ENCODE measurements around the gene BIRC7. TPM values are rescaled to one million over a fixed set of nuclear protein-coding genes. Genes with fewer than 3 reads are reported as not detected.

The BIRC7 gene
- total RNA-seq, 1 experiment from 2014 or later = 0.17 TPM

GRCh38 chr20:63260521-63260920 is 24.8 kb downstream of the BIRC7 start:
- no peak for DNase-seq (ENCODE audit: low spot score)
- peaks cover 15% of the 10 kb centered on the region for H3K4me1 Mint-ChIP-seq
- ChIA-PET POLR2A (no interaction called here), CTCF (interaction anchor here (0.8 to 2.0 kb wide), 6 partner anchors 8 to 121 kb away, joined by 4 to 6 read pairs (median 4); partner anchors contain the start of gene ARFGAP1)
- no peaks in the 10 kb centered on the region for H3K9me3 Mint-ChIP-seq
- no peaks in the 10 kb centered on the region for H3K36me3 Mint-ChIP-seq
- no peak for ATAC-seq
- no peak for TF ChIP-seq CREM (CRISPR knock-in tag; IDR thresholded peaks at IDR 0.05)
- no peak for TF ChIP-seq ATF2 (CRISPR knock-in tag; IDR thresholded peaks at IDR 0.05; ENCODE audit: borderline replicate concordance, low read depth)
- TF ChIP-seq ZNF138 (CRISPR knock-in tag; conservative IDR thresholded peaks at IDR 0.05) = no peak
- no peak for TF ChIP-seq ETV6 (CRISPR knock-in tag; IDR thresholded peaks at IDR 0.05)
- TF ChIP-seq ZBTB21 (CRISPR knock-in tag; IDR thresholded peaks at IDR 0.05; ENCODE audit: borderline replicate concordance) = no peak
- no peak for TF ChIP-seq ZNF121 (CRISPR knock-in tag; IDR thresholded peaks at IDR 0.05)
- no peak for TF ChIP-seq ZSCAN18 (CRISPR knock-in tag; IDR thresholded peaks at IDR 0.05)
- no peak for TF ChIP-seq SMAD3 (CRISPR knock-in tag; IDR thresholded peaks at IDR 0.05; ENCODE audit: borderline replicate concordance)
- no peak for TF ChIP-seq FOXP4 (CRISPR knock-in tag; IDR thresholded peaks at IDR 0.05)
- TF ChIP-seq ERG (CRISPR knock-in tag; IDR thresholded peaks at IDR 0.05) = no peak
- TF ChIP-seq ATF1 (CRISPR knock-in tag; IDR thresholded peaks at IDR 0.05) = no peak
- no peak for TF ChIP-seq MXD4 (CRISPR knock-in tag; IDR thresholded peaks at IDR 0.05; ENCODE audit: borderline replicate concordance)
- no peak for TF ChIP-seq CDX4 (CRISPR knock-in tag; IDR thresholded peaks at IDR 0.05; ENCODE audit: borderline replicate concordance)
- no peak for TF ChIP-seq CTCF (IDR thresholded peaks at IDR 0.05)
- TF ChIP-seq SMAD4 (CRISPR knock-in tag; IDR thresholded peaks at IDR 0.05) = no peak
- H3K27me3 Mint-ChIP-seq (ENCODE audit: low read depth) = peaks cover 16% of the 10 kb centered on the region
- no peak overlapping the region for H3K27ac Mint-ChIP-seq
- H3K4me3 Mint-ChIP-seq = no peak overlapping the region

- H3K27ac Mint-ChIP-seq = no peak overlapping the region
- ATAC-seq = no peak; the same call in 1 of the 2 replicates
- TF ChIP-seq NFYB (CRISPR knock-in tag; conservative IDR thresholded peaks at IDR 0.05; ENCODE audit: low read depth) = no peak
- no peak for TF ChIP-seq ZNF671 (CRISPR knock-in tag; IDR thresholded peaks at IDR 0.05)
- no peak for TF ChIP-seq HMGA2 (CRISPR knock-in tag; IDR thresholded peaks at IDR 0.05)
- no peak for TF ChIP-seq ZNF532 (CRISPR knock-in tag; IDR thresholded peaks at IDR 0.05; ENCODE audit: borderline replicate concordance)
- TF ChIP-seq MAX (CRISPR knock-in tag; IDR thresholded peaks at IDR 0.05) = no peak
- no peak for TF ChIP-seq SP1 (CRISPR knock-in tag; conservative IDR thresholded peaks at IDR 0.05)
- no peak for TF ChIP-seq EMX1 (CRISPR knock-in tag; IDR thresholded peaks at IDR 0.05)
These were observed 25.5 kb downstream of the BIRC7 start for GRCh38 chr20:63261060-63261794.

More at GRCh38 chr20:63261060-63261794, 25.5 kb downstream of the BIRC7 start:
- POLR2A ChIA-PET = no interaction called here
- Mint-ChIP-seq H3K36me3 (no peaks in the 10 kb centered on the region), H3K4me1 (peaks cover 10% of the 10 kb centered on the region), H3K4me3 (no peak overlapping the region), H3K9me3 (no peaks in the 10 kb centered on the region), H3K27me3 (ENCODE audit: low read depth) (peaks cover 10% of the 10 kb centered on the region)
- CTCF ChIA-PET = interaction anchor here (0.8 to 1.5 kb wide), 4 partner anchors 9 to 37 kb away, joined by 4 to 5 read pairs (median 4); partner anchors contain the start of gene ARFGAP1
- DNase-seq (ENCODE audit: low spot score) = no peak

All from WTC11 (cell line).